GM06990 (cell line): ENCODE measurements around the gene HS6ST3.

Source experiments
- DNase-seq: peaks from one replicate; pipeline ENCODE4 v3.0.0-alpha.2; 2011; ENCODE audit not compliant: insufficient read length; ENCODE audit errors: extremely low read depth
- H3K27me3 ChIP-seq: replicated peaks from 2 replicates; pipeline ENCODE4 v1.6.0; 2011; ENCODE audit warnings: low read length; ENCODE audit not compliant: control insufficient read depth, insufficient read depth
- H3K36me3 ChIP-seq: 2 replicates; pipeline ENCODE4 v1.5.1; 2011; ENCODE audit warnings: low read length; ENCODE audit not compliant: control insufficient read depth, insufficient read depth
- H3K4me3 ChIP-seq: replicated peaks from 2 replicates; pipeline ENCODE4 v1.5.1; 2011; ENCODE audit warnings: low read depth, mild to moderate bottlenecking, control low read depth, low read length
- CTCF ChIP-seq: IDR thresholded peaks from 2 replicates; pipeline ENCODE4 v1.5.1; 2011; ENCODE audit warnings: low read length, control low read depth, mild to moderate bottlenecking, inconsistent platforms; ENCODE audit not compliant: insufficient read depth, poor library complexity, severe bottlenecking

The HS6ST3 gene

GRCh38 chr13:96678801-96679200 lies 588.9 kb downstream of the HS6ST3 start:
- no peak for DNase-seq
- H3K27me3 ChIP-seq: no peaks in the 10 kb centered on the region
- TF ChIP-seq CTCF: no peak
- H3K36me3 ChIP-seq: no peaks in the 10 kb centered on the region
- no peak overlapping the region for H3K4me3 ChIP-seq

- DNase-seq: no peak
- Histone ChIP-seq H3K4me3 (no peak overlapping the region), H3K36me3 (no peaks in the 10 kb centered on the region), H3K27me3 (no peaks in the 10 kb centered on the region)
- no peak for TF ChIP-seq CTCF
Observed at GRCh38 chr13:96680898-96681297, 591.0 kb downstream of the HS6ST3 start.

- Histone ChIP-seq H3K36me3 (no peaks in the 10 kb centered on the region), H3K27me3 (no peaks in the 10 kb centered on the region), H3K4me3 (no peak overlapping the region)
- DNase-seq: no peak
- no peak for TF ChIP-seq CTCF
Observed at GRCh38 chr13:96681766-96682165, 591.9 kb downstream of the HS6ST3 start.

- no peak for DNase-seq
- no peak overlapping the region for H3K4me3 ChIP-seq
- H3K27me3 ChIP-seq: no peaks in the 10 kb centered on the region
- no peak for TF ChIP-seq CTCF
- no peaks in the 10 kb centered on the region for H3K36me3 ChIP-seq
Observed at GRCh38 chr13:96684469-96684868, 594.6 kb downstream of the HS6ST3 start.

- no peak overlapping the region for H3K4me3 ChIP-seq
- TF ChIP-seq CTCF: no peak
- H3K36me3 ChIP-seq: no peaks in the 10 kb centered on the region
- no peak for DNase-seq
- no peaks in the 10 kb centered on the region for H3K27me3 ChIP-seq
Observed at GRCh38 chr13:96684907-96685306, 595.0 kb downstream of the HS6ST3 start.

GRCh38 chr13:96686286-96686685 lies 596.4 kb downstream of the HS6ST3 start:
- DNase-seq: no peak
- TF ChIP-seq CTCF: no peak
- no peak overlapping the region for H3K4me3 ChIP-seq
- no peaks in the 10 kb centered on the region for H3K36me3 ChIP-seq
- H3K27me3 ChIP-seq: no peaks in the 10 kb centered on the region
